22Rv1 (cell line): ENCODE data around the gene SLC9C2.

Source experiments
- CTCF ChIP-seq: fragments of 450-650 bp; IDR thresholded peaks from 2 replicates; pipeline ENCODE4 v1.5.1; 2017; ENCODE audit warnings: mild to moderate bottlenecking
- ZFX ChIP-seq: fragments of 450-650 bp; IDR thresholded peaks from 2 replicates; pipeline ENCODE4 v1.6.1; 2017; ENCODE audit warnings: antibody characterized with exemption, borderline replicate concordance

DNA sequence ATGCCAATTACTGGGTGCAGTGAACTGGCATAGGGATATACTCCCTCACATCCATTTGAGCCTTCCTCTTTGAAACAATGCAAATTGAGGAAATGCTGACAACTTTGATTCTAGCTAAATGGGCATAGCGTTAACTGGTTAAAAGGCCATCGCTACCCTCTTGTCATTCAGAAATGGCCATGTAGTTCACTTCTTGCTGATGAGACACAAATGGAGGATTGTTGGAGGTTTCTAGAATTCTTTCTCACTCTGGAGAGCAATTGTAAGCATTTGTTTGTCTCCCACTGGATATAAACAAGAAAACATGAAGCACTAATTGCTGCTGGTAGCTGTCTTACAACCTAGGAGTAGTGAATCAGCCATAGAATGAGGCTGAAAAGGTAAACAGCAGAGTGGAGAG is 111.4 kb downstream of the SLC9C2 start:
- TF ChIP-seq CTCF (no peak), ZFX (no peak)
